Measurements from ENCODE around the gene MAGI2.
A peak's percentile ranks its signal among the peaks of the same experiment; 100 is the strongest.

Gene MAGI2

DNA sequence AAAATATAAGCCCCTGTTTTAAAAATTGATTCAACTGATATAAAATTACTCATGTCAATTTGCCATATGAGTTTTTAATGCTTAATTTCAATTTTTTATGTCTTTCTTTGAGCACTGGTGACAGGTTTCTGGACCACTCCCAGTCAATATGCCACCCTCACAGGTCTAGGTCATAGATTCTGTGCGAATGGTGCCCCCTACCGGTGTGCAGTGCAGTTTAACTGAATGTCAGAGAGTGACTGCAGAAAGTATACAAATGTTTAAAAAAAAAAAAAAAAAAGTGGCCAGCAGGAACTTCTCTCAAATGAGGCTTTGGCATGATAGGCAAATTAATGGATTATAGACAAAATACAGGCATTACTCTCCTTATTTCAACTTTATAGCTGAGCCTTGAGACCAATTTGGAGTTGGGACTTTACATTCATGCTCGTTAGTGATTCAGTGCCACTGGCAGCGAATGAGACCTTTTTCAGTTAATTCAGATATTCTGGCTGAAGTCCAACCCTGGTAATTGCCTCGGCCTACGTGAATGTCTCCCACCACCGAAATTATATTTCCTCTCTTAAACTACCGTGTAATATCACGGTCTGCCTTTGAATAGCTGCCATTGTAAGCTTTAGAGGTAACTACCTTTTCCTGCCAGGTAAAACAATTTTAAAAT is 1227.3 kb downstream of the MAGI2 start:
- DNase-seq (ENCODE audit: low read depth in 3 of 3): peak in 1 of 3 experiments; percentile 25

GRCh38 chr7:78225534-78225933 is 1227.9 kb downstream of the MAGI2 start:
- DNase-seq (ENCODE audit: low read depth in 3 of 3): no peak

GRCh38 chr7:78224923-78225322 is 1228.5 kb downstream of the MAGI2 start:
- DNase-seq (ENCODE audit: low read depth in 3 of 3): no peak

DNA sequence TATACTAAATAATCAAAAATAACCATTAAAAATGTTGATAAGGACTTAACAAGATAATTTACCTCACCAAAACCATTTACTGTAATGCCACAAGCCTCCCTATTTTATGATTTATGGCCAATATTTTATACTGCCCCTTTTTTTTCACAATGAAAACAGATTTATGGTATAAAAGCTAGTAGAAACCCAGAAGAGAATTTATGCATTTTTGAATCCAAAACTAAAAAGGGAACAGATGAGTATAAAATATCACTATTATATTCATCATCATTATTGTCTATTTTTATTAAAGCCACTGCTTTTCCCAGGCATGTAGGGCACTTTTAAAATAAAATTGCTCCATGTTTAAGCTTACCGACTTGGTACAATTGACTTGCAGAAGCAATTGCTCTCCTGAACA is 1229.9 kb downstream of the MAGI2 start:
- no peak for DNase-seq (ENCODE audit: low read depth in 3 of 3)

DNA sequence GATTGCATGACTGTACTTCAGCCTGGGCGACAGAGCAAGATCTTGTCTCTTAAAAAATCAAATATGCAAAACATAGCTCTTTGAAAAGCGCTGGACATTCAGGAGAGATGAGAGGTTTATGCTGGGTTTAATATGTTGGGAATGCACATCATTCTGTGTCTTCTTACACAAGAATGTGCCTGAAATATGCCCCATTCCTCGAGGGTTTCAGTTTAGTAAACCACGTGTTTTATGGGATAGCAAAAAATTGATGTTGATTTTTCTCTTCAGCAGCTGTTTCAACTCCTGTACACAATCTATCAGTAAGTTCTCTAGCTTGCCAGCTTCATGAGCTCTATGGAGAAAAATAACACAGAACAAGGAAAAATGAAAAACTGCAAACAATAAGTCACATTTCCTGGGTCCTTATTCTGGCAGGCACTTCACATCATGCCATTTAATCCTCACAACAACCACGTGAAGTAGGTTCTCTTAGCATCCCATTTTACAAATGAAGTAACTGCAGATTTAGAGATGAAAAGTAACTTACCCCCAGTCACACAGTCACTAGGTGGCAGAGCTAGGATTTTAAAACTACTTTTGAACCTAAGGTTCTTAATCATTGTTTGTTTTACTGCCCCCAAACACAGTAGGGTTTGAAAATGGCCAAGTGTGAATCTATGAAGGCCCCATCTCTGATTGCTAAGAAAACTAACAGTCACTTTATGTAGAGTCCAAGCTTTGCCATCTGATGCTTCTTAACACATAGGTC is 1231.3 kb downstream of the MAGI2 start:
- no peak for DNase-seq (ENCODE audit: low read depth in 3 of 3)

DNA sequence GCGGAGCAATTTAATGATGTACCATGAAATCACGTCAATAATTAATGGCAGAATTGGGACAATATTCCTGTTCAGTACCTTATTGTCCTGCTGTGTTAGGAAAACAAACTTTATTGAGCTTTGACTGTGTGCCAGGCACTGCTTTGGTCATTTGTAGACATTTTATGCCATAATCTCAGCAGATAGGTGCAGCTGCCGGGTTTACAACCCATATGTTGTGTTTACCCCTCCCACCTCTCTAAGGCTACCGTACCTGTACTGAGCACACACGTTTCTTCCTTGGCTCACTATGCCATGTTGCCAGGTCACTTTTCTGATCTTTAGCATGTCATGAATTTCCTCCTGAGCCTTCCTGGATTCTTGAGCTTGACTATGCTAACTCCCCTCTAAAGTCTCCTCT is 1232.7 kb downstream of the MAGI2 start:
- no peak for DNase-seq (ENCODE audit: low read depth in 3 of 3)

GRCh38 chr7:78218876-78219275 is 1234.6 kb downstream of the MAGI2 start:
- DNase-seq (ENCODE audit: low read depth in 3 of 3): no peak

DNA sequence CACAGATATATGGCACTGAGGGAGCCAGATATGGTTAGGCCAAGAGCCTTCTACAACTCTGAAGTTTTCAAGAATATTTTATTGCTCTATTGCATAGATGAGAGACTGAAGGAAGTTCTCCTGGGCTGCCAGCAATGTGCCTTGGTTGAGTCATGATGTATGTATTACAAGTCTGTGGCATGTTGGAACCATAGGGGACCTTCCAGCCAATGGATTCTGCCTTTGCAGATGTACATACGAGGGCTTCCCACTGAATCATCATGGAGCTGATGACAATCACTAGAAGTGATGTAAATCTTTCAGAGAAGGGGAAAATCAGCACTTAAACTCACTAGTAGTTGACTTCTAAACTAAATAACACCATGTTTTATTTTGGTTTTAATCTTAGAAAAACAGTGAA is 1235.4 kb downstream of the MAGI2 start:
- no peak for DNase-seq (ENCODE audit: low read depth in 3 of 3)

- no peak for DNase-seq (ENCODE audit: low read depth in 3 of 3)
Observed at GRCh38 chr7:78215199-78215598, 1238.3 kb downstream of the MAGI2 start.

- DNase-seq (ENCODE audit: low read depth in 3 of 3): no peak
Observed at GRCh38 chr7:78213402-78213801, 1240.1 kb downstream of the MAGI2 start.

- DNase-seq (ENCODE audit: low read depth in 3 of 3): no peak
Observed at GRCh38 chr7:78212476-78213060, 1240.9 kb downstream of the MAGI2 start.

DNA sequence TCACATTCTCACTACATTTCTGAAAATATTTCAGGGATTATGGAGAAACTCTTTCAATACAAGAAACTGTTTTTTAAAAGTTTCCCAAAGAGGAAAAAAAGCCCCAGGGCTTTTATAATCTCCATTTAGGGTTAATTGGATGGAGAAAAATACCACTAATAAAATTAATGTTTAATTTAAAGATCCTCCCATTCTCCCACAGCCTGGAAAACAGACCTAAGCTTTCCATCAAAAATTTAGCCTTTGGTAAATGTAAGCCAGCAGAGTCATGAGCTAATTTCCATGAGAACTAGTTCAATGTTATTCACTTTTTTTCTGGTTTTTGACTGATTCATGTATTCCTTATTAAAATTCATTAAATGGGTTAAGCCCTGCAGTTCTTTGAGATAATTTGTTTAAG is 1246.2 kb downstream of the MAGI2 start:
- DNase-seq (ENCODE audit: low read depth in 3 of 3): no peak

DNA sequence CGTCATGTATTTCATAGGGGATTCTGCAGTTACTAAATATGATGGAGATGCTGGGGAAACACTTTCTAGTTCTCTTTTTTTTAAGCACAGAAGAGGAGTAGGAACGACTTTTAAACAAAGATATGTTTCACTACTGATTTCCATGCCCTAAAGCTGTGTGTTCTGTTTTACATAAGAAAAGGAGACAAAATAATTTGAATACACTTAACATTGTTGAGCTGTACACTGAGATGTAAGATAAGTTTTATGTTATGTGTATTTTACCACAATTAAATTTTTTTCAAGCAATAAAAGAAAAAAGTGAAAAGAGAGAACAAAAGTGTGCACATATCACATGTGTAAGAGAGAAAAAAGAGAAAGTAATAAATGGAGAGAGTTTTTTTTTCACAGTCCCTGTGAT is 1246.7 kb downstream of the MAGI2 start:
- no peak for DNase-seq (ENCODE audit: low read depth in 3 of 3)

- no peak for DNase-seq (ENCODE audit: low read depth in 3 of 3)
Observed at GRCh38 chr7:78203042-78203720, 1250.3 kb downstream of the MAGI2 start.

GRCh38 chr7:78198756-78199155 is 1254.7 kb downstream of the MAGI2 start:
- DNase-seq (ENCODE audit: low read depth in 3 of 3): no peak

DNA sequence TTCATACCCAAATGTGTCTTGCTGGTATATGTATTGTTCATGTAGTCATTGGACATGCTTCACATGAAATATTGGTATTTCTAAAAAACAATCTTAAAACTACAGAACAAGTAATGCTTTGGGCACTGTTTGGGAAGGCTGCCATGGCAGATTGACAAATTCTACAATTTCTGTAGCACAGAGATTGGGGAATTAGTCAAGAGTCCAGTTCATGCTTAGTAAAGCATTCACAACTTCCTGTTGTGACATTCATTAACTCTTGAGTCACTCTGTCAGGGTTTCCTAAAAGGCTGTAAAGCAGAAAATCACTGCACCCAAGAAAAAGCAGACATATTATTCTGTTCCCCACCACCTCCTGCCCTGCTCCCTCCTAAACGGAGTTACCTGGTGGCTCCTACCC is 1256.0 kb downstream of the MAGI2 start:
- DNase-seq (ENCODE audit: low read depth in 3 of 3): no peak

DNA sequence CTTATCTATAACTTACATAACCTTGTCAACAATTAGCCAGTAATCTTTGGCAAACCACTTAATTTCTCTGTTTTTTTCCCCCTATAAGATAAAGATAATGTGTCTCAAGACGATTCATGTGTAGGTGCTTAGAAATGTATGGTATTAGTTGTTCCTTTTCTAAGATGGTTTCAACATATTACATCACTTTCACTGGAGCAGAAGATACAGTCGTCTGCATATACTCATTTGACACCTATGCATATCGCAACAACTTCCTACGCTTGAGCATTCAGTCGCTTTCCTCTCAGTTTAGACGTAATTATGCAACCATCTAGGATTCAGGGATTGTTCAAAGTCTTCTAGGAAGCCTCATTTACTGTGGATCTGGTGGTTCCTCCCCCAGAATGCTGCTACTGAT is 1258.2 kb downstream of the MAGI2 start:
- DNase-seq (ENCODE audit: low read depth in 3 of 3): no peak

DNA sequence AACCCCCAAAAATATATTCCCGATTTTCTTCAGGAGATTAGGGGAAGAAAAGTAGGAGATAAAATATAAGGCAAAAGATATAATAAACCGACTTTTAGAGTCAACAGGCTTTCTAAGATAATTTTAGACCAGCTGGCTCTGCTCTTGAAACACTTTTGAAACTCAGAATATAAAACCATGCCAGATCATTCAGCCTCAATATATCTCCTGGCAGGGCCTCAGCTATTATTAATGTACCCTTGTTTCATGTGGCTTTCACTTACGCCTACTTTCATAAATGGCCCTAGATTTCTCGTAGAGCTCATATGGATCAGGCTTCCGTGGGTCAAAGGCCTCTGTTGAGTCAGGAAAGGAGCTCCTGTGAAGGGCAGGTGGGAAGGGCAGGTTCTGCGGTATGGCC is 1258.9 kb downstream of the MAGI2 start:
- DNase-seq (ENCODE audit: low read depth in 3 of 3): no peak

GRCh38 chr7:78191475-78192079 is 1261.9 kb downstream of the MAGI2 start:
- DNase-seq (ENCODE audit: low read depth in 3 of 3): no peak

GRCh38 chr7:78189762-78190161 is 1263.7 kb downstream of the MAGI2 start:
- DNase-seq (ENCODE audit: low read depth in 3 of 3): no peak

DNA sequence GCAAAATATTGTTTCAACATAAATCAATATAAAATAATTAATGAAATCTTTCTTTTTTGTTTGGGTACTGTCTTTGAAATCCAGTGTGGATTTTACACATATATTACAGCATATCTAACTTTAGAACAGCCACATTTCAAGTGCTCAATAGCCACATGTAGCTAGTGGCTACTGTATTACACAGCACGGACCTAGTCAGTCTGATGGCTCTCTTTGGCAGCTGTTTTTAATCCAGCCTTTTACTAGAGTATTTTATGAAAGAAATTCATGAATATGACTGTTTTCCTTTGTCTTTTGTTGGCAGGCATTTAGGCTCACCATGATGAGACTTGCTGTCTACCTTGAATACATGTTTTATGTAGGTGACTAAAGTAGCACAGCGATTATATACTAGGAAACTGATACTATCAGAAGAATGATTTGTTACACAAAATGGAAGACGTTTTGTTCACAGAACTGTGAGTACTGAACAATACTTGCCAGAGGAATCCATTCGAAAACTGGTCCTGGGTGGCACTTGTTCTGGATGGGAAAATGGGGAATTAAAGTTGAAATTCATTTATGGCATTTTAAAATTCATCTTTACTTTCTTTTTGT is 1268.2 kb downstream of the MAGI2 start:
- DNase-seq (ENCODE audit: low read depth in 3 of 3): no peak

- no peak for DNase-seq (ENCODE audit: low read depth in 3 of 3)
Observed at GRCh38 chr7:78184299-78184698, 1269.2 kb downstream of the MAGI2 start.
